Glomerular visceral epithelial cell (primary cell): Measurements from ENCODE around the gene SH3RF3.

Experiments
- DNase-seq: peaks from one replicate; pipeline ENCODE4 v3.0.0-alpha.2; 2016; ENCODE audit errors: extremely low spot score

The SH3RF3 gene

DNA sequence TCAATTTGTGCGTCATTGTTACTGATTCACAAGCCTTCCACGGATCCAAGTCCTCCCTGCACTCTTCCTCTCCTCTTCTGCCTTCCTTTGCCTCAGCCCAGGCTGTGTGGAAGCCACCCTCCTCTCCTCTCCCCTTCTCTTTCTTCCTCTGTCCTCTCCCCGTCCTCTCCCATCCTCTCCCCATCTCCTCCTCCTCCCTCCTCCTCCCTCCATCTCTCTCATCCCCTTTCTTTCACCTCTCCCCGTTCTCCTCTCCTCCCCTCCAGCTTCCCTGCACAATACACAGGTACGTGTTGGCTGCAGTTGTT is 301.3 kb downstream of the SH3RF3 start:
- no peak for DNase-seq

DNA sequence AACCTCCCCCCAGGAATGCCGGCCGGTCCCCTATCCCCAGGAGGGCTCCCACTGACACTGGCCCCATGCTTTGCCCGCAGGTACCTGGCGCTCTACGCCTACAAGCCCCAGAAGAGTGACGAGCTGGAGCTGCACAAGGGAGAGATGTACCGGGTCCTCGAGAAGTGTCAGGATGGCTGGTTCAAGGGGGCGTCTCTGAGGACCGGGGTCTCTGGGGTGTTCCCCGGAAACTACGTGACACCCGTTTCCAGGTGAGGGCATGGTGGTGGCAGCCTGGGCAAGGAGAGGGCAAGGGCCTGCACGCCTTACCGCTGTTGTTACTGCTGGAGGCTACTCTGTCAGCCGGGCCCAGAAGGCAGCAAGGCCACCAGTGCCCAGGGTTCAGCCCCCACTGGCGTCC is 303.4 kb downstream of the SH3RF3 start:
- DNase-seq: no peak

DNA sequence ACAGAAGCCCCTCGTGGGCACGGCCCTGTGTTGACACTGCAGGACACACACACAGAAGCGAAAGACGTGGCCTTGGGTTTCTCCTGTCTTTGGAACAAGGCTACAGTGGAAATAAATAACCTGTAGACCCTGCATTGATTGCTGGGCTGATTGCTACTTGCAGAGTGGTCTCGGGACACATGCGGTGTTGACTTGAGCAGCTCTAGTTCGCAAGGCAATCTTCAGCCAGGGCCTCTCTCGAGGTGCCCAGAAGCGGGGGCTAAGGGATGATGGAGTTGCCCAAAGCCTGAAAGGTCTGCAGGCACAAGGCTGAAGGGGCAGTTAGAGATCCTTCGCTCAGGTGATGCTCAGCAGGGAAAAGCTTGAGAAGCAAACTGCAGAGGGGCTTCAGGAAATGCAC is 304.5 kb downstream of the SH3RF3 start:
- no peak for DNase-seq

DNA sequence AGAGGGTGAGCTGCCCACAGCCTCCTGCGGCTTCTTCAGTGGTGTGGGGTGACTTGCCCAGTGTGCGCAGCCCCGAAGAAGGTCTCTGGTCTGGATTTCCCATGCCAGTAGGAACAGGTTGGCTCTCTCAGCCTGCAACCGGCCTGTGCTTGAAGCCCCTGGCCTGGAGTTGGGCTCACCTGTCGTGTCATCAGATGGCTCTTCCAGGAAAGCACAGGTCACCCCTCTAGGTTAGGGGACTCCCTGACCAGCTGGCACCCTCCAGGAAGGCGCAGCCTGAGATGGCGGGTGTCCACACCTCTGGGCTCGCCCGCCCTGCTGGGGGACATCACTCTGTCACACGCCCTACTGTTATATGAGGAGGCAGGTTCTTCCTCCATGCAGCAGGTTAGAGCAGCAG is 304.9 kb downstream of the SH3RF3 start:
- DNase-seq: no peak

DNA sequence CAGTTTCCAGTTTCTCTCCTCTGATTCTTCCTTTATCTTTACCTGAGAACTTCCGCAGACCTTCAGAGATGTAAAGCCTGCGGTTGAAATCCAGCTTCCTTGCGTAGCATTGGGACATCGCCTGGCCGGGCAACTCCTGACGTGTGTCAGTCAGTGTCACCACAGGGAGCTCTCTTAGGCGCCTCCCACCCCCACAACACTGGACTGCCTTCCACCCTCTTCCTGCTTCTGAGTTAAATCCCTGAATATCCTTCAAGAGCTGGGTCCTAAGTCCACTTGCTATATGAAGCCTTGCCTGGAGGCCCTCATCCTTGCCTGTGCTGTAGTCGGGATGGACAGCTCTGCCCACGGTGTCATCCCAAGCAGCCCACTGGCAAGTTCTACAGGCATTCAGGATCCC is 305.3 kb downstream of the SH3RF3 start:
- DNase-seq: no peak

DNA sequence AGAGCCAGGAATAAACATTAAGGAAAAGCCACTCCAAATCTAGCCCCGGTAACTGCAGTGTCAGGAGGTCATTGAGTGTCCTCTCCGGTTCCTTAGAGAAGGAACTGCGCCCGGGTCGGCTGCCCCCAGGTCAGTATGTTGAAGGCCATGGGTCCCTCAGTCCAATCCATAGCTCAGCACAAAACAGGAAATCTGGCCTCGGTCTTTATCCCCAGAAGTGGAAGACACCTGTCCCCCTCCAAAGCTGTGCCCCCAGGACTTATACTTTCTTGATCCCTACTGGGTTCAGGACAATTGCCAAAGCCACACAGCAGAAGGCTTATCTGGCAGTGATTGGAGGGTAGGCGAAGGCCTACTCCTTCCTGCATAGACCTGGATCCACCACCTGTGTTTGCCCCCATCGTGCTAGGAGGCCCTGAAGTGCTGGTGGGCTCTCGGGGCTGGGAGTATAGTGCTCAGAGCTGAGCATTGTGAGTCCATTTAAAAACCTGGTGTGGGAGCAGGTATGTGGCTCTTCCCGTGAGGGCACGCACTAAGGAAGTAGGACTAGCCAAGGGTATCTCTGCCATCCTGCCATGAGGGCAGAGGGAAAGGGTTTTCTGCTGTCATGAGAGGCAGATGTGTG is 306.2 kb downstream of the SH3RF3 start:
- no peak for DNase-seq

DNA sequence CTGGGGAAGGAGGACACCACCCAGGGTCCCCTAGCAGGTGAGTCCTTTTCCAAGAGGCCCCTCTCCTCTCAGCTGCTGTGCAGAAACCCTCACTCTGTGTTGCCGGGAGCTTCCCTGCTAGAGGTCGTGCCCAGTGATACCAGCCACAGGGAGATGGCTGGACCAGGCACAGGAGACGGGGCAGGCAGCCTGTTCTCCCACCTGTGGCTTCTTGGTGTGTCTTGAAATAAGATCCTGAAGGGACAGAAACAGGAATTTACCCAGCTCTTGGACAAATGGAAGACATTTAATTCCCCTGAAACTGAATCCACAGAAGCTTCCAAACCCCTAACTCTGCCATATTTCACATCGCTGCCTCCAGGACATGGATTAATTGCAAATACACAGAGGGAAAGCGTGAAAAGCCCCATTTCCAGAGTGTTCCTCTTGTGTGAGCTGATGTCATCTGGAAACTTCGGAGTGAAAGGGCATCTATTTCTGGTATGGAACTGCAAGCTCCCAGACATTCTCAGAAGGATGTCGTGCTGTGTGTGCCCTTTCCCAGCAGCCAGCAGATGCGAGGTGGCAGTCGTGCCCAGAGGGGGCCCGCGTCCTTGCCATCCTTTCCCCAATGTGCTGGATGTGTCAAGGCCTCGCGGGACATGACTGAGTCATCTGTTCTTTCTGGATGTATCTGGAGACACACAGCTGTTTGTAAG is 307.0 kb downstream of the SH3RF3 start:
- DNase-seq: no peak

DNA sequence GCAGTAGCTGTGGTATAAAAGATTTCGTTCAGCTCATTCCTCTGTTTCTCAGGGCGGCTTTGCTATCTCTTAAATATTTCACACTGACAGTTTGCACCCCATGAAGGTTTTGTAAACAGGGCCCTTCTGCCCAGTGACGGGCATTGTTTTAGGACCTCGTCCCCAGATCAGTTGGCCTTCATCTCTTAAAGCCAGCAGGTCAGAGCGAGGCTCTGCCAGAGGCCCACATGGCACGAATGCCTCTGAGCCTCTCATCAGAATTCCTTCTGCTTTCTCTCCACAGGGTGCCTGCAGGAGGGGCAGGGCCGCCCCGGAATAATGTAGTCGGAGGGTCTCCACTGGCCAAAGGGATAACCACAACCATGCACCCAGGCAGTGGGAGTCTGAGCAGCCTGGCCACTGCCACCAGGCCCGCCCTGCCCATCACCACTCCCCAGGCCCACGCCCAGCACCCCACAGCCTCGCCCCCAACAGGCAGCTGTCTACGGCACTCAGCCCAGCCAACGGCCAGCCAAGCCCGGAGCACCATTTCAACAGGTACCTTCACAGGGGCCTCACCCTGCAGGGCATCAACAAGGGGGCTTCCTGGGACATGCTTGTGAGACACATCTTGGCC is 307.7 kb downstream of the SH3RF3 start:
- no peak for DNase-seq

DNA sequence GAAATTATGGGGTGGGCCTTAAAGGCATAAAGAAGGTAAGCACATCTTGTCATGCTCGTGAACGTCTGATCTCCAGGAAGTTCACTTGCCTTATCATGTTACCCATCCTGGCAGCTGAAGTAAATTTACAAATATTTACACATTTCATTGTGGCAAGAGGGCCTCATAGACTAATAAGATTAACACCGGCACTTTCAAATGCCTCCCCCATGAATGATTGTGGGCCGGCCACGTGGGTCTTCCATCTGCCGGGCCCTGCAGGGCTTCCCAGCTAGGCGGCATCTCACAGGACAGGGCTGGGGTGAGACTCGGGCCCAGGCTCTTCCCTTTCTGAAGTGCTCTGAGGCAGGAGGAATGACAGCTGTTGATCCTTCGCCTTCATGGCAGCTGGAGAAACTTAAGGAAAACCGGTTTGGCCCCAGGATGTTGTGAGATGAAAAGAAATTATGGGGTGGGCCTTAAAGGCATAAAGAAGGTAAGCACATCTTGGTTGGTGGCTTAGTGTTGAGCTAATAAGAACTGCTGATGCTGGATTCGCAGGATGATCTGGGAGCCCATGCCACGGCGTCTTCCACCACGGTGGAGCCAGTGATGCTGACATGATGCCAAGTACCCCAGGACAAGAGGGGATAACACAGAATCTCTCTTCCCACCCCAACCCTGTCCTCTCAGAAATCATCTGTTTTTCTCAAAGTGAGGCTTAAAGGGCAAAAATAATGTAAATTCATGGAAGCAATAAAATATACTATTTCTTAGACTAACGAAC is 308.5 kb downstream of the SH3RF3 start:
- DNase-seq: no peak

DNA sequence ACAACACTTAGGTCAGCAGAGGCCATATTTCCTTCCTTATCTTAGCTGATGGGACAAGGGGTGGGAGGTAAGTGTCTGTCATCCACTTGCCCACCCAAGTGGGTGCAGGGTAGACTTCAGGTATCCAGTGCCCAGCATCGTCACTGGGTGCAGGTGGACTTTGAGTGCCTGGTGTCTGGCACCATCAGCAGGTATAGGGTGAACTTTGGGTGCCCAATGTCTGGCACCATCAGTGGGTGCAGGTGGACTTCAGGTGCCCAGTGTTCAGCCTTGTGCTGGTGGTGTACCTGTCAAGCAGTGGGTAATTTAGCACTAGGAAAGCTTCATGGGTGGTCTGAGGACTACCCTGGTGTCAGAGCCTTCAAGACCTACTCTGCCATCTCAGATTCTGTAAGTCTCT is 309.1 kb downstream of the SH3RF3 start:
- DNase-seq: no peak

DNA sequence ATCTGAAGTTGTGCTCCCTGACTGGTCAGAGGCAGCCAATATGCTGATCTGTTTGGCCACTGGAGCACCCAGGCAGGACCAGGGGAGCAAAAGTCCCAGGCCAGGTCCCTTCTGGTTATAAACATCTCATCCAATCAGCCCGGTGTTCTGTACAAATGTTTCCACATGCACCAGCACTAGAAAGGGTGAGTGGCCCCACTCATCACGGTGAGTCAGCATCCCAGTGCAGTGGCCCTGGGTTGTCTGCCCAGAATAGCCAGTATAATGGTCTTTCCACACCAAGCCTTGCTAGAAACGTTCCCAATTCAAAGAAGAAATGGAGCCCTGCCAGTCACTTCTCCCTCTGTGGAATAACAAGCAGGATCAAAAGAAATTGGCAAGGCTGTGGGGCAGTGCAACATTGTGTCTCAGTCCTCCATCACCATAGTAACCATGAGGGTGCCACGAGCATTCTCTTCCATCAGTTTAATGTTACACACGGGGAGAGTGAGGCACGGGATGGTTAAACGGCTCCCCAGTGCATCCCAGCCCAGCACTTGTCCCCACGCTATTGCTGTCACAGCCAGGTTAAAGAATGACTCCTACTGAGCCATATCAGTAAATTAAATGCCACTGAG is 309.9 kb downstream of the SH3RF3 start:
- DNase-seq: peak; percentile 54

DNA sequence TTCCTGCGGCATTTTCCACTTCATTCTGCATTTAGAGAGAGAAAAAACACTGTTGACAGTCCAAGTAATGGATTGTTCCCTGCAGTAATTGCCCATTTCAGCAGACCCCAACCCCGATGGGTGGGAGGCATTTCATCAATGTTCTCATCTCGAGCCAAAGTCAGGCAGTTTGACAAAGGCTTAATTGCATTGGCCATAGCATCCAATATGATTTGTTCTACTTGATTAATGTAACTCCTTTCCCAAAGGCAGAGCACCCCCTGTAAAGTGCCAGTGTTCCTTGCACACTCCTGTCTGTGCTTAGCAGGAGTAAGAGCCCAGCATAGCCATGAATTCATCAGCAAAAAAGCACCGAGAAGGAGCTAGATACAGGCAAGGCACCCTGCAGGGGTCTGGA is 310.4 kb downstream of the SH3RF3 start:
- no peak for DNase-seq

DNA sequence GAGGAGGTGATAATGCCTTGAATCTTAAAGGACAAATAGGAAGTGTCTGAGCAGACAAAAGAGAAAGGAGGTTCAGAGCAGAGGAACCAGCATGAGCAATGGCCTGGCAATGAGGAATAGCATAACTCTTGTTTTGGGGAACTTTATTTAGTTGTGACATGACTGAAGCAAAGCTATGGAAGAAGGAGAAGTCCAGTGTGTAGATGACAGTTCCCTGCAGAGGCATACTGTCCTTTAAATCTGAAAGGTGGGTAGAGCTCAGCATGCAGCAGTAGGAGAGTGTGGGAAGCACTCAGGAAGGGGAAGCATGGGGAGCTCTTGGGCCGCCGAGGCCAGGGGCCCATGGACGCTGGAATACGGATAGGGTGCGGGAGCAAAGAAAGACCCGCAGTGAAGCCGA is 311.0 kb downstream of the SH3RF3 start:
- DNase-seq: no peak

DNA sequence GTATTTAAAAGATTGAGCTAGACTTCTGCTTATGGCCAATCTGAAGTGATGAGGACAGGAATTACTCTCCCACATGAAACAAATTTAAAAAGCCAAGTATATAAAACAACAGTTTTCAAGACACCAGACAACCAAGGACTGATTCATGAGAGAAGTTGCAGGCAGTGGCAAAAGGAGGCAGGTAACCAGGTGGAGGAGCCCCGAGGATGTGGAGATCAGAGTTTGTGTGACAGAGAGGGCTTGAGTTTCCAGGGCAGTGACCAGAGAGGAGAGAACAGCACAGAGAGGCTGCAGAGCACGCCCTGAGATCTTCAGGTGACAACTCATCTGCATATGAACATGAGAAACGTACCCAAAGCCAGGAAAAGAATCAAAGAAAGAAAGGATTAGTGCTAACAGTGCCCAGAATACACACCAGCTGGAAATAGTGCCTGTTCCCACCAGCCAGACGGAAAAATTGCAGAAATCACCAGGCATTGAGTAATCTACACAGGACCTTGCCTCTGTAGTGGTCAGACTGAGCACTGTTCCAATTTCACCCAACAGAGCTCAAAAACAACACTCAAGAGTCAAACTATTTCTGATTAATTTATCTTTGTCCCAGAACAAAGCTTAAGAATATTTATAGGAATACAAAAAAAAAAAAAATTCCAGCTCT is 311.6 kb downstream of the SH3RF3 start:
- no peak for DNase-seq

DNA sequence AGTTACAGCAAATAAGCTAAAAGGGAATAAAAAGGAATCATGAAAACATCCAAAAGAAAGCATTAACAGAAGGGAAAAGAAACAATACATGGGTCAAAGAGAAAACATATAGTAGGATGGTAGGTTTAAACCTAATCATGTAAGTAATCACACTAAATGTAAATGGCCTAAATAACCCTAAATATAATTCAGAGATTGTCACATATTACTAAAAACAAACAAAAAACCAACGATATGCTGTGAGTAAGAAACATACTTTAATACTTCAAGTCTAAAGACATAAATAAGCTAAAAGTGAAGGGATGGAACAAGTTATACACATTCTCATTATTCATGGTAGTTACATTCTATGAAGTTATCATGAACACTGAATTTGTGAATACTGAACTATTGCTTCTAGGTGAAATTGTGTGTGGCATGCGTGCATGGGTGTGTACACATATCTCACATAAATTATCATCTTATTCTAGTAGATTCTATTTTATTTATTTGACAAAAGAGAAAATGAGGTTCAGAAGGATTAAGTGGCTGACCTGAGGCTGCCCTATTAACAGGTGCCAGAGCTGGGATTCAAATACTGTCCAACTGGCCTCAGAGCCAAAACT is 313.8 kb downstream of the SH3RF3 start:
- no peak for DNase-seq

DNA sequence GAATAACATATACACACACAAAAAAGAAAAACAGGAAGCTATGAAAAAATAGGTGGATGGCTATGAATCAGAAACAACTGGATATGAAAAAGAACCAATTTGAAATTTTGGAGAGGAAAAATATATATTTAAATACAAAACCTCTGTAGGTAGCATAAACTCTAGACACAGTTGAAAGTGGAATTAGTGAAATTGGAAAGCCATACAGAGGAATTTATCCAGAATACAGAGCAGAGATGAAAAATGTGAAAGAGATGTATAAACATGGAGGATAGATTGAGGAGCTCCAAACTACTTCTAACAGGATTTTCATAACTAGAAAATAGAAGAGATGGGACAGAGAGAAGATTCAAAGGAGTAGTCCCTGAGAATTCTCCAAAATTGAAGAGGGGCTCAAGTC is 315.9 kb downstream of the SH3RF3 start:
- no peak for DNase-seq

DNA sequence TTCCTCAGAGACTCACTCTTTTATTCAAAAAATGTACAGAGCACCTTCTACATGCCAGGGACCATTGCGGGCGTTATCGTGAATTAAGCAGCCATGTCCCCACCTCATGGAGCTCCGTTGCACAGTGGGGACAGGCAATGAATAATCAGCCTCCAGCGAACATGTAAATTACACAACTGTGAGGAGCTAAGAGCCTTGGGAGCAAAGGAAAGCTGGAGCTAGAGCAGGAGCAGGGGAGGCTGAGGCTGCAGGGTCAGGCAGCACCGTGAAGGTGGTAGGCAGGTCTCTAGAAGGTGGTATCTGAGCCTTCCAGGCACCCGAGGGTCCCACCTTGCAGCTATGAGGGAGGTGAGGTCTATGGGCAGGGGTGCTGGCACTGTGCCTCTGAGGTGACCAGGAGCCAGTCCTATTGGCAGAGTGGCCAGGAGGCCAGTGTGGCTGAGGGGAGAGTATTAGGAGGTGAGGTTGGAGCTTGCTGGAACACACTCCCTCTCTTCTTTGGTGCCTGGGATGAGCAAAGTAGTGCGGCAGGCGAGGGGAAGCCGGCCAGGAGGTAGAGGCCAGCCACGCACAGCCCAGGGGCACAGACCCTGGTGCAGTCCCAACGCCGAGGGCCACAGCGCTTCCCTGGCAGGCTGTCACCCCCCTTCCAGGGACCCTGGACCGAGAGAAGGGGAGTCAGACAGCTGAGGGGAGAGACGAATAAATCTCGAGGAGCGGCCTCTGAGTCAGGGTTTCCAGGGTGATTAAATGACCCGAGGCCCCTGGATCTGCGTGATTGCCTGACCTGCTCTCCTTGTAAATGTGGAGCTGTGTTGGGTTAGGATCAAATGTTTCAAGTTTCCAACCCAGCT is 317.5 kb downstream of the SH3RF3 start:
- no peak for DNase-seq

DNA sequence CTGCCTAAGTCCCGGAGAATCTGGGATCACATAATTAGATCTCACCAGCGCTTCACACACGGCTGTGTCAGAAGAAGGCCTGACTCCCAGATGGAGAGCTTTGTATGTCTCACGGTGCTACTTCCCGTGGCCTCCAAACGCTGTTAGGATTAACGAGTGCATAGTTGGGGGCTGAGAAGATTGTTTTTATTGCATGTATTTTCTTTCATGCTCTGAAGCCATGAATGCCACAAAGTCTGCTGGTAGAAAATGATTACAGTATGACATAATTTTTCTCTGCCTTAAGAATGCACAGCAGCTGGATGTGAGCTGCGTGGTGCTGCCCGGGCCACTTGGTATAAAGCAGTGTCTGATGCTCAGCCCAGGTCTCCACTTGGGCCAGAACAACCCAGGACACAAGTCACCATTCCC is 318.3 kb downstream of the SH3RF3 start:
- DNase-seq: peak; percentile 97

DNA sequence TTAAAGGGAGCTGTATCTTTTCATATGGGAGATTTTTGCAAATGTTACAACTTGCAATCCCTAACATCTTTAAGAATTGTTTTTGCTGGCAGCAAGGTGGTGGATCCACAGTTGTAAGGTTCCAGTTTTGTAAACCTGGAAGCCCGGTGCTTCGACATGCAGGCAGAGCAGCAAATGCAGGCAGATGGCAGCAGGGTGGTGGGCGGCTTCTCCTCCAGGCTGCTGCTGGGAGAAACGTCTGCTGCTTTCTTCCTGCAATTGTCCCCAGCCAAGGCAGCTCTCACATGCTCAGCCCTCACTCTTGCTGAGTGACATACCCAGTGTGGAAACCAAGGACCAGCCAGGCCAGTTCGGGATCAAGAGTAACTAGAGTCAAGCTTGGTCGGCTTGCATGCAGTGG is 318.8 kb downstream of the SH3RF3 start:
- no peak for DNase-seq

DNA sequence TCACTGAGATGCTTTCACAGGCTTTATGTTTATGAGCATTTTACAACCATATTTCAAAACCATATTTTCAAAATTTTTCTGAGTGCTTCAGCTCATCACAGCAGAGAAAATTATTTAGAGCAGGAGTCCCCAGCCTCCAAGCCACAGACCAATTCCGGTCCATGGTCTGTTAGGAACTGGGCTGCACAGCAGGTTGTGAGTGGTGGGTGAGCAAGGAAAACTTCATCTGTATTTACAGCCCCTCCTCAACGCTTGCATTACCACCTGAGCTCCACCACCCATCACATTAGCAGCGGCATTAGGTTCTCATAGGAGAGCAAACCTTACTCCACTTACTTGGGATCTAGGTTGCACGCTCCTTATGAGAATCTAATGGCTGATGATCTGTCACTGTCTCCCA is 319.2 kb downstream of the SH3RF3 start:
- DNase-seq: no peak
